Kidney (tissue), 14 donors: ENCODE results near the gene ROBO4. TPM values are rescaled to one million over a fixed set of nuclear protein-coding genes. Genes with fewer than 3 reads are reported as not detected.

Source experiments
- DNase-seq, 5 donors: peaks; one replicate each; pipeline ENCODE4 v3.0.0-alpha.2; 2013 to 2020
- FAIRE-seq: peaks from 2 replicates; lab custom pipeline; 2012; peaks lifted over from hg19 to GRCh38; lab: Jason Lieb, UNC
- H3K27ac ChIP-seq, 2 donors: one replicate each; pipeline ENCODE4 v1.7.0; 2013; ENCODE audit warnings: low read depth in 2 of 2, low read length in 2 of 2, inconsistent platforms in 1 of 2
- H3K27me3 ChIP-seq: one replicate; pipeline ENCODE4 v1.7.1; 2013; ENCODE audit warnings: low read length, inconsistent platforms; ENCODE audit not compliant: control insufficient read depth, insufficient read depth
- H3K36me3 ChIP-seq, 3 donors: one replicate each; pipeline versions ENCODE4 v1.7.0 to v1.7.1; 2013; ENCODE audit warnings: low read length in 3 of 3, control low read depth in 1 of 3, inconsistent platforms in 1 of 3; ENCODE audit not compliant: insufficient read depth in 3 of 3, control insufficient read depth in 2 of 3
- H3K4me1 ChIP-seq, 3 donors: one replicate each; pipeline versions ENCODE4 v1.7.0 to v1.7.1; 2013; ENCODE audit warnings: low read length in 3 of 3, inconsistent platforms in 1 of 3, low read depth in 1 of 3; ENCODE audit not compliant: control insufficient read depth in 2 of 3, insufficient read depth in 2 of 3
- H3K4me3 ChIP-seq, 3 donors: one replicate each; pipeline versions ENCODE4 v1.7.0 to v1.8.1; 2013; ENCODE audit warnings: low read length in 3 of 3, control low read depth in 1 of 3, inconsistent platforms in 1 of 3
- H3K9ac ChIP-seq, 3 donors: one replicate each; pipeline versions ENCODE4 v1.7.0 to v1.7.1; 2013; ENCODE audit warnings: low read length in 3 of 3, control low read depth in 1 of 3, inconsistent platforms in 1 of 3
- H3K9me3 ChIP-seq, 3 donors: one replicate each; pipeline versions ENCODE4 v1.7.0 to v1.7.1; 2013; ENCODE audit warnings: low read length in 3 of 3, control low read depth in 1 of 3, inconsistent platforms in 1 of 3; ENCODE audit not compliant: control insufficient read depth in 2 of 3, insufficient read depth in 1 of 3
- CTCF ChIP-seq: IDR thresholded peaks from 3 replicates; pipeline ENCODE4 v1.5.1; 2012; ENCODE audit warnings: mild to moderate bottlenecking, moderate library complexity, borderline replicate concordance; ENCODE audit not compliant: insufficient read depth; ENCODE audit errors: extremely low read depth
- intact Hi-C: fragments of 100-400 bp; cut with DNase I; formaldehyde crosslinking; loops from one replicate; pipeline ENCODE4 v1.11.1; 2022
- polyA plus RNA-seq: library from polyadenylated mRNA; stranded (reverse); fragments of 350-450 nt; fragmentation: Illumina TruSeq; extraction: RNeasy Lipid Tissue Mini Kit (QIAGEN cat#74804); gene quantifications from one replicate; pipeline ENCODE4 v1.2.3, GENCODE V29; 2014; ENCODE audit warnings: low read depth, low replicate concordance; ENCODE audit not compliant: insufficient read depth
- total RNA-seq: library from RNA; stranded (reverse); fragmentation: NEBNext Ultra II Directional; extraction: Animal tissue kit (Norgen Biotek cat#: 25700); gene quantifications from one replicate; pipeline ENCODE4 v1.2.1, GENCODE V29; 2021
- donor health status: control.
- donor health status: control.
- donor health status: control.
- donor health status: control.
- donor health status: control.
- donor health status: DM: yes; HTN: yes; CAD: no.
- donor health status: Normal renal cell carcinoma (clear cell type).

The ROBO4 gene
- total and polyA plus RNA-seq, 2 donors from 2014 or later: 12.8 to 29.5 TPM

GRCh38 chr11:124920356-124920755 is 22.7 kb upstream of the ROBO4 start:
- Histone ChIP-seq H3K4me3 (peak overlapping the region; percentile 34 to 62 (median 51)), H3K9me3 (no peaks in the 10 kb centered on the region), H3K36me3 (no peaks in the 10 kb centered on the region), H3K4me1 (peaks cover 0 to 4% (median 0%) of the 10 kb centered on the region in 3 donors), H3K27ac (no peak overlapping the region), H3K9ac (peak overlapping the region in 1 of 3 donors; percentile 39), H3K27me3 (no peaks in the 10 kb centered on the region)
- DNase-seq (peak in 1 of 5 donors; percentile 56), FAIRE-seq (no peak)
- TF ChIP-seq CTCF: no peak
- intact Hi-C loops: no loop called here

DNA sequence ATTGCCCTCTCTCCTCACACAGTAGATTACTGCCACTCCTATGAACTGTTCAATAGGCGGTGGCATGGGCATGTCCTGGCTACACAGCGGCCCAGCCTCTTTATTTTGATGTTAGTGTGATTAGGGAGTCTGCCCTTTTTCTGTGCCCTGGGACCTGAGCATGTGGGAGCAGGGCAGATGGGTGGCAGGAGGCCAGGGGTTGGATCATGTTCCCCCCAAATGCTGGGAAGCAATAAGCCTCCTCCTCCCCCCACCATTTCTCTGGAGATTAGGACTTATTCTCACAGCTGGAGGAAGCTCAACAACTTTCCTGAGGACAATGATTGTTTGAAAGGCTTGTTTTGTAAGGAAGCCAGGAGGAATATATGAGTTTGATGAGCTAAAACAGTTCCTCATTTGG is 22.2 kb upstream of the ROBO4 start:
- no peak for FAIRE-seq

DNA sequence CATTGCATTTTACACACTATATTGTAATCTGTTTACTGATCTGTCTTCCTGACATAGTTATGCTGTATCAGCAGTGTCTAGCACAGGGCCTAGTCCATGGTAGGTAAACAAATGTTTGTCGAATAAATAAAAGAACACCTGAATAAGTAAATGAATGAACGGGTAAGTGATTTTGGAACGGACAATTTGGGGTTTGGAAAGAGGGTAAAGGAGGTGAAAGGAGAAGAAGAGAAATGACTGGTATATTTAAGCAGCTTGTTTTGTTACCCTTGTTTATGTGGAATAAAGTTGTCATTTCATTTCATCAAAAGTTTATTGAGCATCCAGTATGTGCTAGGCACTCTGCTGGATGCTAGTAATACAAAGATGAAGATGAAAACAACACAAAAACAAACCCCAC is 21.3 kb upstream of the ROBO4 start, which contains the start of gene HEPN1:
TSS of gene HEPN1 (plus strand) at position 301 of the 400 bp plus-strand sequence.
- Histone ChIP-seq H3K9me3 (no peaks in the 10 kb centered on the region), H3K27me3 (no peaks in the 10 kb centered on the region), H3K36me3 (no peaks in the 10 kb centered on the region), H3K9ac (no peak within 1 kb of the TSS), H3K4me1 (peaks cover 0 to 4% (median 0%) of the 10 kb centered on the region in 3 donors), H3K4me3 (no peak within 1 kb of the TSS), H3K27ac (no peak within 1 kb of the TSS)
- FAIRE-seq: no peak
- DNase-seq: no peak
- intact Hi-C loops: no loop called here
- no peak for TF ChIP-seq CTCF

More for the DNA sequence above, 22.2 kb upstream of the ROBO4 start:
- H3K27ac ChIP-seq: no peak overlapping the region
- H3K4me3 ChIP-seq: no peak overlapping the region
- intact Hi-C loops: no loop called here
- no peaks in the 10 kb centered on the region for H3K36me3 ChIP-seq
- no peaks in the 10 kb centered on the region for H3K9me3 ChIP-seq
- no peak for DNase-seq
- H3K27me3 ChIP-seq: no peaks in the 10 kb centered on the region
- no peak overlapping the region for H3K9ac ChIP-seq
- H3K4me1 ChIP-seq: peaks cover 0 to 4% (median 0%) of the 10 kb centered on the region in 3 donors
- no peak for TF ChIP-seq CTCF
